Measurements from ENCODE around the gene GUSB. TPM values are rescaled to one million over a fixed set of nuclear protein-coding genes. Genes with fewer than 3 reads are reported as not detected.
A peak's percentile ranks its signal among the peaks of the same experiment; 100 is the strongest.
"Not testable (repeated sequence)": the region's sequence is repeated elsewhere in the genome, so short reads cannot be mapped to it uniquely, and the experiment has no call there.

GUSB gene
- total RNA-seq, 4 donors from 2014 or later = 10.7 to 27.1 (median 20.7) TPM

DNA sequence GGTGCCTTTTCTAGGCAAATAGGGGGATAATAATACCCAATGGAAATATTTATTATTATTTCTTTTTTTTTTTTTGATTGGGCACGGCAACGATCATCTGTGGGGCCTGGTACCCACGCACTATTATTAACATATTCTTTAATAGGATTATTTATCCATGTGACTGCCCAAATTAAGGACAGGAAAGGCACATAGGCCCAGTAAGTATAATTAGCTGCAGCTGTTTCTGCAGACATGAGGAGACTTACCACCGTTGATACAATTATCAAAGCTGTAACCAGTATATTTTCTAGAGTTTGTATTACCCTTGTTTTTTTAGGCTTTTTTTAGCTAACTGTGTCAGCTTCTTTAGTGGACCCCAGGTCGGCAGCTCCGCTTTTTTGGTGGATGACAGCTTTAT, 25.2 kb upstream of the GUSB start:
- H3K4me1 ChIP-seq = no peaks in the 10 kb centered on the region
- H3K4me3 ChIP-seq = no peak overlapping the region
- 80% methylated on average over 6 of the region's 6 CpGs for WGBS
- H3K36me3 ChIP-seq = no peaks in the 10 kb centered on the region
- no peaks in the 10 kb centered on the region for H3K9me3 ChIP-seq
- DNase-seq (ENCODE audit: low spot score in 2 of 2) = no peak
- TF ChIP-seq POLR2AphosphoS5 (IDR thresholded peaks at IDR 0.05) (no peak), POLR2A (IDR thresholded peaks at IDR 0.05) (no peak), EP300 (IDR thresholded peaks at IDR 0.05) (no peak)
- TF ChIP-seq, protein P1, sequence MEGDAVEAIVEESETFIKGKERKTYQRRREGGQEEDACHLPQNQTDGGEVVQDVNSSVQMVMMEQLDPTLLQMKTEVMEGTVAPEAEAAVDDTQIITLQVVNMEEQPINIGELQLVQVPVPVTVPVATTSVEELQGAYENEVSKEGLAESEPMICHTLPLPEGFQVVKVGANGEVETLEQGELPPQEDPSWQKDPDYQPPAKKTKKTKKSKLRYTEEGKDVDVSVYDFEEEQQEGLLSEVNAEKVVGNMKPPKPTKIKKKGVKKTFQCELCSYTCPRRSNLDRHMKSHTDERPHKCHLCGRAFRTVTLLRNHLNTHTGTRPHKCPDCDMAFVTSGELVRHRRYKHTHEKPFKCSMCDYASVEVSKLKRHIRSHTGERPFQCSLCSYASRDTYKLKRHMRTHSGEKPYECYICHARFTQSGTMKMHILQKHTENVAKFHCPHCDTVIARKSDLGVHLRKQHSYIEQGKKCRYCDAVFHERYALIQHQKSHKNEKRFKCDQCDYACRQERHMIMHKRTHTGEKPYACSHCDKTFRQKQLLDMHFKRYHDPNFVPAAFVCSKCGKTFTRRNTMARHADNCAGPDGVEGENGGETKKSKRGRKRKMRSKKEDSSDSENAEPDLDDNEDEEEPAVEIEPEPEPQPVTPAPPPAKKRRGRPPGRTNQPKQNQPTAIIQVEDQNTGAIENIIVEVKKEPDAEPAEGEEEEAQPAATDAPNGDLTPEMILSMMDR (IDR thresholded peaks at IDR 0.05) = no peak
- H3K27me3 ChIP-seq = no peaks in the 10 kb centered on the region
- H3K27ac ChIP-seq = no peak overlapping the region

DNA sequence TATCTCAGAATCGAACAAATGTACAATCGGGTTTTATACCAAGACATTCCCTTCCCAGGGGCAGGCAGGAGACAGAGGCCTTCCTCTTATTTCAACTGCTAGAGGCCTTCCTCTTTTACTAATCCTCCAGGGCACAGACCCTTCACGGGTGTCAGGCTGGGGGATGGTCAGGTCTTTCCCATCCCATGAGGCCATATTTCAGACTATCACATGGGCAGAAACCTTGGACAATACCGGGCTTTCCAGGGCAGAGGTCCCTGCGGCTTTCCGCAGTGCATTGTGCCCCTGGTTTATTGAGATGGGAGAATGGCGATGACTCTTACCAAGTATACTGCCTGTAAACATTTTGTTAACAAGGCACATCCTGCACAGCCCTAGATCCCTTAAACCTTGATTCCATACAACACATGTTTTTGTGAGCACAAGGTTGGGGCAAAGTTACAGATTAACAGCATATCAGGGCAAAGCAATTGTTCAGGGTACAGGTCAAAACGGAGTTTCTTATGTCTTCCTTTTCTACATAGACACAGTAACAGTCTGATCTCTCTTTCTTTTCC, 23.2 kb upstream of the GUSB start:
- H3K27me3 ChIP-seq; H3K9me3 ChIP-seq; H3K36me3 ChIP-seq; H3K27ac ChIP-seq; DNase-seq (ENCODE audit: low spot score in 2 of 2); H3K4me1 ChIP-seq; H3K4me3 ChIP-seq: not testable (repeated sequence)
- WGBS = 91% methylated on average over 8 of the region's 8 CpGs

DNA sequence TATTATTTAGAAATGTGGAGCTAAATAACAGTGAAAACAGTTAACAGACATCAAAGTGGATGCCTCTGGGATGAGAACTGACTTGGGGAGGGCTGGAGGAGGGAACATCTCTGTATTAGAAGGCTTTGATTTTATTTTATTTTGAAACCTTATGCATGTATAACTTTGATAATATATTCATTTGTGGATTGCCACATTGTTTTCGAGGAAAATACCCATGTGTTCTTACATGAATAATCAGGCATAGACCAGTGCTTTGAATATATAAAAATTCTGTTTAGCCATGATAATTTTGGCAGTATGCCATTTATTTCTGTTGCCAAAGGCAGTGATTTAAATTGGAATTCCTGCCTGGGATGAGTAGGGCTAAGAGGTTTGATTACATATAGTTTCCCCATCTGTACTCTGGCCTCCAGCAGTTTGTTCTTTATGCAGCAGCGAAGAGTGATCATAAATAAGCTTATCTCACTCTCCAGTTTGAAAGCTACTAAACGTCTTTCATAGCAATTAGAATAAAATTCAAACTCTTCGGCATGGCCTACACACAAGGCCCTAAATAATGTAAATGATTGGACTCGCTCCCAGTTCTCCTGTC, 18.9 kb upstream of the GUSB start:
- H3K9me3 ChIP-seq; H3K4me3 ChIP-seq; H3K27ac ChIP-seq; H3K4me1 ChIP-seq; H3K27me3 ChIP-seq; H3K36me3 ChIP-seq; DNase-seq (ENCODE audit: low spot score in 2 of 2): not testable (repeated sequence)
- 25% methylated on average over 1 of the region's 5 CpGs for WGBS

DNA sequence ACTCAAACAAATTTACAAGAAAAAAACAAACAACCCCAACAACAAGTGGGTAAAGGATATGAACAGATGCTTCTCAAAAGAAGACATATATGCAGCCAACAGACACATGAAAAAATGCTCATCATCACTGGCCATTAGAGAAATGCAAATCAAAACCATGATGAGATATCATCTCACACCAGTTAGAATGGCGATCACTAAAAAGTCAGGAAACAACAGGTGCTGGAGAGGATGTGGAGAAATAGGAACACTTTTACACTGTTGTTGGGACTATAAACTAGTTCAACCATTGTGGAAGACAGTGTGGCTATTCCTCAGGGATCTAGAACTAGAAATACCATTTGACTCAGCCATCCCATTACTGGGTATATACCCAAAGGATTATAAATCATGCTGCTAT, 13.0 kb upstream of the GUSB start:
- not testable (repeated sequence) for DNase-seq (ENCODE audit: low spot score in 2 of 2)
- WGBS = 84% methylated on average over 1 of the region's 1 CpG

DNA sequence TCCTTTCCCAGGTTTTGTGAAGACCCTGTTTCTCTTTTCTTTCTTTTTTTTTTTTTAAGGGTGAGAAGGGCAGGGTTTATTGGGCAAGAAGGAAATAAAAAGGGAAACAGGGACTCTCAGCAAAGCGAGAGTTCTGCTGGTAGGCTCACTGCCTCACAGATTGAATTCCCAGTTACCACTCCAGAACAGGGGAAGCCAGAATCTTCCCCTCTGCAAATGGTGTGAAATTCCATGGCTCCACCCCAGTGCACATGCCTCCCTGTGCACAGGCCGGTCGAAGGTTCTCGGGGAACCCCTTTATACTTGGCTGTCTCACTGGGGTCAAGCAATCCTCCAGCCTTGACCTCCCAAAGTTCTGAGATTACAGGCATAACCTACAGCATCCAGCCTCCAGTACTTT, 10.5 kb upstream of the GUSB start:
- 90% methylated on average over 4 of the region's 4 CpGs for WGBS
- Histone ChIP-seq H3K4me3 (no peak overlapping the region), H3K36me3 (no peaks in the 10 kb centered on the region), H3K9me3 (no peaks in the 10 kb centered on the region), H3K27me3 (no peaks in the 10 kb centered on the region), H3K4me1 (no peaks in the 10 kb centered on the region), H3K27ac (no peak overlapping the region)
- no peak for TF ChIP-seq EP300 (IDR thresholded peaks at IDR 0.05)
- TF ChIP-seq POLR2A (IDR thresholded peaks at IDR 0.05) = no peak
- TF ChIP-seq POLR2AphosphoS5 (IDR thresholded peaks at IDR 0.05) = no peak
- TF ChIP-seq, protein P1 (IDR thresholded peaks at IDR 0.05) = no peak
- peak in 1 of 2 donors; percentile 37 for DNase-seq (ENCODE audit: low spot score in 2 of 2)

More for the DNA sequence above, 13.0 kb upstream of the GUSB start:
- H3K4me1 ChIP-seq, H3K27me3 ChIP-seq, H3K36me3 ChIP-seq, H3K9me3 ChIP-seq, H3K4me3 ChIP-seq, H3K27ac ChIP-seq: not testable (repeated sequence)

DNA sequence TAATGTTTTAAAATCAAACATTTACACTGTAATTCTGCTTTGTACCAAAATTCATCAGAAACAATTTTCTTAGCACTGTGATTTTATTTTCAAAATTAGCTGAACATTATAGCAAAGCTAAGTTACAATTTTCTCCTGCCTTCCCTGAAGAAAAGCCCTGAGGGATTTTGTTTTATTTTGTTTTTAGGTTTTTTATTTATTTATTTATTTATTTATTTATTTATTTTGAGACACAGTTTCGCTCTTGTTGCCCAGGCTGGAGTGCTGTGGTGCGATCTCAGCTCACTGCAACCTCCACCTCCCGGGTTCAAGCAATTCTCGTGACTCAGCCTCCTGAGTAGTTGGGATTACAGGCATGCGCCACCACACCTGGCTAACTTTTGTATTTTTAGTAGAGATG, 9.8 kb upstream of the GUSB start:
- H3K36me3 ChIP-seq; H3K9me3 ChIP-seq; H3K4me1 ChIP-seq; DNase-seq (ENCODE audit: low spot score in 2 of 2); H3K4me3 ChIP-seq; H3K27me3 ChIP-seq; H3K27ac ChIP-seq: not testable (repeated sequence)
- WGBS = 96% methylated on average over 5 of the region's 5 CpGs

DNA sequence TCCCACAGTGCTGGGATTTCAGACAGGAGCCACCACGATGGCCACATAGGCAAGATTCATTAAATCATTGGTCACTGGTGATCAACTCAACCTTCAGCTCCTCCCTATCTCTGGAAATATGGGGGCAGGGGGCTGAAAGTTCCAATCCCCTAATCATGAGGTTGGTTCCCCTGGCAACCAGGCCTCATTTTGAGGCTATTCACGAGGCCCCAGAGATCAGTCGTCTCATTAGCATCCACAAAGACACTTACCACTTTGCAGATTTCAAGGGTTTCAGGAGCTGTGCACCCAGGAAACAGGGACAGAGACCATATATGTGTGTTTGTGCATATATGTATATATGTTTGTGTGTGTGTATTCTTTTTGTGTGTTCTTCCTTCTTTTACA, 7.7 kb upstream of the GUSB start:
- no peak for TF ChIP-seq EP300 (IDR thresholded peaks at IDR 0.05)
- TF ChIP-seq, protein P1 (IDR thresholded peaks at IDR 0.05) = no peak
- no peak for TF ChIP-seq POLR2AphosphoS5 (IDR thresholded peaks at IDR 0.05)
- TF ChIP-seq POLR2A (IDR thresholded peaks at IDR 0.05) = no peak
- H3K27me3 ChIP-seq = no peaks in the 10 kb centered on the region
- H3K9me3 ChIP-seq = no peaks in the 10 kb centered on the region
- no peaks in the 10 kb centered on the region for H3K36me3 ChIP-seq
- H3K4me1 ChIP-seq = no peaks in the 10 kb centered on the region
- H3K4me3 ChIP-seq = no peak overlapping the region
- DNase-seq (ENCODE audit: low spot score in 2 of 2) = peak in 1 of 2 donors; percentile 18
- 74% methylated on average over 3 of the region's 3 CpGs for WGBS
- no peak overlapping the region for H3K27ac ChIP-seq

DNA sequence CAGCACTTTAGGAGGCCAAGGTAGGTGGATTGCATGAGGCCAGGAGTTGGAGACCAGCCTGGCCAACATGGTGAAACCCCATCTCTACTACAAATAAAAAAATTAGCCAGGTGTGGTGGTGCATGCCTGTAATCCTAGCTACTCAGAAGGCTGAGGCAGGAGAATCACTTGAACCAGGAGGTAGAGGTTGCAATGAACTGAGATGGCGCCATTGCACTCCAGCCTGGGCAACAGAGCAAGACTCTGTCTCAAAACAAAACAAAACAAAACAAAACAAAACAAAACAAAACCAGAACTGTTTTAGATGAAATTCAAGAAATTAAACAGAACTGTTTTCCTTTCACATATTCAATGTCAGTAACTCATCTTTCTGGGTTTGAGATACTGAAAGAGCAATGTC, 6.5 kb upstream of the GUSB start:
- not testable (repeated sequence) for H3K9me3 ChIP-seq, H3K27me3 ChIP-seq, H3K36me3 ChIP-seq, H3K4me1 ChIP-seq, H3K27ac ChIP-seq, H3K4me3 ChIP-seq
- DNase-seq (ENCODE audit: low spot score in 2 of 2) = peak in 1 of 2 donors; percentile 8
- WGBS = 81% methylated on average over 1 of the region's 1 CpG
